Sciatic nerve (tissue), 2 donors: ENCODE results near the gene NKX6-1. TPM values are rescaled to one million over a fixed set of nuclear protein-coding genes. Genes with fewer than 3 reads are reported as not detected.

Source experiments
- ATAC-seq: fragments of 200-7000 bp; cut with Tn5 transposase; one replicate; pipeline ENCODE4 v1.9.1; 2020; ENCODE audit warnings: mild to moderate bottlenecking, moderate library complexity
- DNase-seq: peaks from one replicate; pipeline ENCODE4 v3.0.0-alpha.2; 2020; ENCODE audit warnings: low spot score
- intact Hi-C: fragments of 100-400 bp; cut with DNase I; formaldehyde crosslinking; loops from one replicate; pipeline ENCODE4 v1.14.2; 2022
- total RNA-seq: library from RNA; stranded (reverse); fragmentation: NEBNext Ultra II Directional; extraction: Animal tissue kit (Norgen Biotek cat#: 25700); gene quantifications from one replicate; pipeline ENCODE4 v1.2.1, GENCODE V29; 2021
- donor health status: DM: no; HTN: no; CAD: no.
- donor health status: DM: no; HTN: no; CAD: no.

Gene NKX6-1
- total RNA-seq, 1 donor from 2014 or later = not detected

DNA sequence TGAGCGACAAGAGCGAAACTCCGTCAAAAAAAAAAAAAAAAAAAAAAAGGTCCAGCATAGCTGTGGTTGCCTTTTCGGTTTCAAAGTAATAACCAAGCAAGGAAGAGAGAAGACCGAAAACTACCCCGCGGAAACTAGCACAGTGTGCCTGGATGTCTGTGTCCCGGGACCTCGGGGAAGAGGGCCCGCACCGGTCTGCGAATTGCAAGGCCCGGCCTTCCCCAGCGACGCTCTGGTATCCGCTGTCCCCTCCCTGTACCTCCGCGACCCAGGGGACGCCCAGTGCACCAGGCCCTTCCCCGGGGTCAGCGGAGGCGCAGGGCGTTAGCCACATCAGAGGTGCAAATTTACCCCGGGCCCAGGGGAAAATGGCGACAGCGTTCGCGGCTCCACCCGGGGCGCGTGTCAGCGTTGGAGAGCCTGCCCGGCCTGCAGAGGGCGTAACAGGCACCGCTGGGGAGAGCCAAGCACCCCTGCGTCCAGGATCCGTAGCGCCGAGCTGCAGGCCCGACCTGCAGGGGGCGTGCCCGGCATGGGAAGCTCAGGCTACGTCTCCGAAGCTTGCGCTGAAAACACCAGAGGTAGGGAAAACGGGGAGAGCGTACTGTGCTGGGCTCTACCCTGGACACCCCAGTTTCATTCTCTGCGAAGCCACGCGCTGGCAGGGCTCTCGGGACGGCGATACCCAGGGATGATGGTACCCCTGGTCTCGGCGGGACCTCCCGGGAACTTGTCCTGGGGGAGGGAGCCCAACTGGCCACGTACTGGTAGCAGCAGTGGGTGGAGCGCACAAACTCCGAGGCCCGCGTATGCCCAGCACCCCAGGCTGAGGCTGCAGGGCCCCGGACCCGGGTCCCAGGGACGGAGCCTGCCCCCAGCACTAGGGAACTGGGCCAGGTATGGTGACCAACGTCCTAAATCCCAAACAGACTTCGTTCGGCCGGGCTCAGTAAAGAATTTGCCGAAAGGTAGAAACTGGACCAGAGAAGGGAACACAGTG lies 16.2 kb downstream of the NKX6-1 start:
- no peak for DNase-seq
- ATAC-seq = peak; percentile 44
- intact Hi-C loops = no loop called here

DNA sequence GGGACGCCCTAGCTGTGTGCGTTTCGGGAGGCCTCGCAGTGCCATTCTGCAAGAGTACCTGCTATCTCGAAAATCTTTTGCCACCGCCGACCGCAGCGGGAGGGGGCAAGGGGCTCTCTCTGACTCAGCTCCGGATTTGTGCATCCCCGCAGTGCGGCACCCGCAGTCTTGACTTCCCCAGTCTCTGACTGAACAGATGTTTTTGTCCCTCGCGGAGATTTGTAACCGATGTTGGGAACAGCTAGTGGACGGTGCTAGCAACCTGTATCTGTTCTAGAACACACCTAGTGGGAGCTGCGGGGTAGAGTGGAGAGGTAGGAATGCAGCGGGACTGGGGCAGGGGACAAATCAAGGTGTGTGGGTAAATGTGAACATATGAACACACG lies 17.2 kb downstream of the NKX6-1 start:
- intact Hi-C loops = no loop called here
- ATAC-seq (no peak), DNase-seq (no peak)

DNA sequence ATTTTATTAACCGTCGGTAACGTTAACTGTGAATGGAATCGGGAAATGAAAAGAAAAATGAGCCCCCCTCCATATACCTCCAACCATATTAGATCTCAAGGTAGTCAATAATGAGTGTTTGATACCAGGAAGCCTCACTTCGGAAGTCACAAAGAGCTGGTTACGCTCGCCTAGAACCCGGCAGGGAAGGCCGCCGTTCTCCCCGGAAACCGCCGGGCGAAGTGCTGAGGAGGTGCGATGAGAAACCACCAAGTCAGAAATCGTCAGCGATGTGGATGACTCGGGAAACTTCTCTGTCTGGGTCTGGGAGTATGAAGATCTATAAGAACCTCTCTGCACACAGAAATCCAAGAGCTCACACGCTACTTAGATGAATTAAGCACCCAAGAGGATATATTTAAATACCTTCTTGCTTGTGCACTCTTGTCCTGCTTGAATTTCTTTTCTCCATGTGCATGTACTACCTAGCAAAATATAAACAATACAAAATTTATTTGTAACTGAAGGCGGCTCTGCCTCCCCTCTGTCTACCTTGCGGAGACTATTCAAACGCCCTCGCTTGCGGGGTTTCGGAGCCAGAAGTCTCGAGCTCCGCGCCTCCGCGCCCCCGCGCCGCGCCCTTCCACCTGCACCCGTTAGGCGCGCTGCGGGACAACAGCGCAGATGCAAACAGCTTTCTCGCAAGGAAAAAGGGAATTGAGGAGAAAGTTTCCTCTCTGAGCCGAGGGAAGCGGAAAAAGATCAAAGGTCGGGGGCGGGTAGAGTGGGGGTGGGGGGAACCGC lies 17.8 kb downstream of the NKX6-1 start:
- DNase-seq (no peak), ATAC-seq (no peak)
- intact Hi-C loops = no loop called here

DNA sequence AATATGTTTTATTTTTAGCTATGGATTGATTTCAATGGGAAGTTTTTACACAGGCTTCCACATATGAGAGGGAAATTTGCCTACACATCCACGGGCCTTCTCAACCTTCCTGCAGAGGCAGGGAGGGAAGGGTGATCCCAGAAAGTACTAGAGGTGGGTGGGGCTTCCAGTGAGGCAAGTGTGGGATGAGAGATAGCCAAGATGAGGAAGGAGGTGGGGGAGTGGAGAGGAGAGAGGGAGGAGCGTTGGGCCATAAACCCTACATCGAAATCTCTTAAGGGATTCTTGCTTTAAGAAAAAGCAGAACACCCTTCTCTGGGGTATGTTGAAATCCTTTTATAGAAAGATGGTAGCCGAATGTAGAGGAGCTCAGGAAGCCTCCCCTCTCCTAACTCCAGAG lies 19.0 kb downstream of the NKX6-1 start:
- DNase-seq (no peak), ATAC-seq (no peak)
- intact Hi-C loops = no loop called here

DNA sequence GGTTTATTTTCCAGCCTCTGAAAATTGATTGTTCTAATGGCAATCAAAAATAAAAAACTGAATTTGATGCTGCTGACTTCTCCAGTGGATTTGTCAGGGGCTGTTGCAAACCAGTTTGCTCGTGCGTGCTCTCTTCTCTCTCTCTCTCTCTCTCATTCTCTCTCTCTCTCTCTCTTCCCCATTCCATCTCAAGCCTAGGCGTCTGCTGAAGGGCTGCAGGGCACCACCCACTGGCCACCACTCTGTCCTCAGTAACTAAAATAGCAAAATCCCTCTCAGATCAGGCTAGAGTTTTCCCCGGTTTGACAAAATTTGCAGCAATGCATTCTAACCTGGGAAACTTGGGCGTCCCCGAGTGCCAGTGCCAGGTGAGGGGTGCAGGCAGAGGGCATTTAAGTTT lies 19.4 kb downstream of the NKX6-1 start:
- intact Hi-C loops = no loop called here
- ATAC-seq (no peak), DNase-seq (no peak)

DNA sequence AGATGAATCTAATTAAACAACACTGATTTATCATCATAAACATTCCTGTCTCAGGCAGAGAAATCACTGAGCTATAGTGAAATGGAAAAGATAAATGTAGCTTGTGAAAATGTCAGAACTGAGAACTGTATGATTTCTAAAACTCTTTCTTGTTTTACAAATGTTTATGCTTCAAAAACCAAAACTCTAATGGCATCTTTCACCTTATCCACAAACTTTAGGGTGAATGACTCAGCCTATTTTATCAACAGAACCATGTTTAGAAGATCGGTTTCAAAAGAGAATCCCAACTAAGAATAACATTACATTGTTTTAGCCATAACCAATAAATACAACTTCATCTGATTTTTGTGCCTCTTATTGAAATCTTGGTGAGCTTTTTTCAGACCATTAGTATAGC lies 21.4 kb downstream of the NKX6-1 start:
- DNase-seq = no peak
- ATAC-seq = no peak
- intact Hi-C loops = no loop called here

DNA sequence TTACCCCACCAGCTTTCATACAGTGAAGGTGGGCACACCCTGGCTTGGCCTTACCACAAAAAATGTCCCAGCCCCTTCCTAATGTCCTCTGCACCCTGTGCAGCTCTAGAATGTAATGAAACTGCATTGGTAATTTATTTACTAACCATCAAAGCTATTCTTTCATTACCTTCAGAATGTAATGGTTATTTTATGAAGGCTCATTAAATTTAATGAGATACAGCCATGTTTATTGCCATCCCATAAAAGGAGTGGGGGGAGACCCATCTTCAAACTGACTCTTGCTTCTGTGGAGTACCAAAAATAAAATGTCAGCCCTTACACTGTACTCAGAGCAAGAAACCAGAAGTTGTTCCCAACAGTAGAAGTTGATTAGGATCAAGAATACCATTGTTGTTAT lies 25.0 kb downstream of the NKX6-1 start:
- intact Hi-C loops = no loop called here
- no peak for ATAC-seq
- DNase-seq = no peak

DNA sequence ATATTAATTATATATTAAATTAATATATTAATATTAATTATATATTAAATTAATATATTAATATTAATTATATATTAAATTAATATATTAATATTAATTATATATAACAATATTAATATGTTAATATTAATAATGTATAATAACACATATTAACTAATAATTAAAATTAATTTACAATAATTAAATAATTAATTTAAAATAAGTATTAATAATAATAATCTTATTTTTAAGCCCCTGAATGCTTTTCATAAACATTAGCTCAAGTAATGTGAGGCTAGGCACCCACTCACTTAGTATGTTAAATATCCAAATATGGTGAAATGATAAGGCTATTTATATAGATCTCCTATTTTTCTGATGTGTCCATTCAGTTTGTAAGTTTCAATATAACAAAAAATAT lies 26.9 kb downstream of the NKX6-1 start:
- intact Hi-C loops = no loop called here
- ATAC-seq = no peak

DNA sequence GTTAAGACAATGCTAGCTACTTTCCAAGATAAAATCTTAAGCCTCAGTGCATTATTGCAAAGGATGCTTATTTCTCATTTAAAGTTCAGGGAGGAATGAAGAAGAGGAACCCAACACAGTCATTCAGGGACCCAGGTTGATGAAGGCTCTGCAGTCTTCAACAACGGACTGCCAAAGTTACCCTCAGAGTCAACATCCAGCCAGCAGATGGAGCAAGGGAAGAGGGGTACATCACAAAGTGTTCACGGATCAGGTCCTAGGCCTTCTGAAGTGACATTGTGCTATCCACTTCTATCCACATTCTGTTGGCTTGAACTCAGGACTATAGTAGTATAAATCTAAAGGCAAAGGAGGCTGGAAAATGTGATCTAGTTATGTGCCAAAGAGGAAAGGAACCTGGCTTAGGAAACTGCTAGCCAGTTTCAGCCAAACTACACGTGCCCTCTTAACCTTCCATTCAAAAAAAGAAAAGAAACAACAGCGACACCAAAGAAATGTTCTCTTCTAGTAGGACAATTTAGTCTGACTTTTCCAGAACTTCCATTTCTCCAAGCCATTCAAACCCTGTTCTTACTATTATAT lies 28.8 kb downstream of the NKX6-1 start:
- no peak for DNase-seq
- intact Hi-C loops = no loop called here
- ATAC-seq = no peak

More for the DNA sequence above, 26.9 kb downstream of the NKX6-1 start:
- no peak for DNase-seq

DNA sequence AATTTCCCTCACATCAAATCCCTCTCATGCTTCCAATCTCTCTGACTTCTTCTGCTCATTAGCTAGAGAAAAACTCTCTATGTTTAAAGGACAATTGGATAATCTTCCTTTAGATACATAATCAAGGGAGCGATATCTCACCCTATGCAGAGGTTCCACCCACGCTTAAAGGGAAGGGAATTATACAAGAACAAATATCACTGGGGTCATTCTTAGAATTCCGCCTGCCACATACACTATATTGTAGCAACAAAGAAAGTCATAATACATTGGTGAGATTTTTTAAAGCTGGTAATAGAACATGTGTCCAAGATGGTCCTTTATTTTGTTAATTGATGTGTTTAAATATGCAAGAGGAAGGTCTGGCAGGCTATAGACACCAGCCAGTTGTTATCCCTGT lies 31.5 kb downstream of the NKX6-1 start:
- DNase-seq = no peak
- intact Hi-C loops = no loop called here
- no peak for ATAC-seq

DNA sequence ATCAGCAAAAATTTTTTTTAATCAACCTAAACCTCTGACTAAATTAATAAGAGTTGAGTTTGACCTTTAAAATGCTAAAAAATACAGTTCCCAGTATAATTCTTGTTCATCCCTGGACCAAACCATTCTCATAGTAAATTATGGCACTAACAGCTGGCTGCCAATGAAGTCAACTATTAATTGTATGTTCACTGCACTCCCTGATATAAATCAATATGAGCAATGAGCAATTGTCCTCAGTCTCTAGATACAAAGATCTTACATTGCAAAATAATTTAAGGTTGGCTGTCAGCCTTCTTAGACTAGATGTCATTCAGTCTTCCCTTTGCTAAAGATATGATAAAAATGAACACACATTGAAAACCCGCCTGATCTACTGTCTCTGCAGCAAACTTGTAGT lies 39.3 kb downstream of the NKX6-1 start:
- intact Hi-C loops = no loop called here
- no peak for ATAC-seq

DNA sequence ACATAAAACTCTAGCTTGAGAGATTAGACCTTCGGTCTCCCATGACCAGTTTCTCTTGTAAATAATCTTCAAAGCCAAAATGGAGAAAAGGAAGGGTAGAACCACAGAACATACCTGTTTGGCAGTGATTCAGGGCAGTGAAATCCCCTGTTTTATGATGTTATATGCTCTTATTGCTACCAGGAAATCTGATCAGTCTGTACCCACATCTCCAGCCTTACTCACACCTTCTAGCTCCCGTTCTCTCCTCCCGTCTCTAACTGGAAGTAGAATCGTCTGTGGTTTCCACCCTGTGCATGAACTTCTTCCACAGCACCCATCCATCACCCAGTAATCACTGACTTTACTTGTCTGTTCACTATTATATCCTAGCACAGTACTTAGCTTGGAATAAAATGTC lies 42.9 kb downstream of the NKX6-1 start:
- no peak for DNase-seq
- no peak for ATAC-seq
- intact Hi-C loops = no loop called here

More for the DNA sequence above, 39.3 kb downstream of the NKX6-1 start:
- no peak for DNase-seq

DNA sequence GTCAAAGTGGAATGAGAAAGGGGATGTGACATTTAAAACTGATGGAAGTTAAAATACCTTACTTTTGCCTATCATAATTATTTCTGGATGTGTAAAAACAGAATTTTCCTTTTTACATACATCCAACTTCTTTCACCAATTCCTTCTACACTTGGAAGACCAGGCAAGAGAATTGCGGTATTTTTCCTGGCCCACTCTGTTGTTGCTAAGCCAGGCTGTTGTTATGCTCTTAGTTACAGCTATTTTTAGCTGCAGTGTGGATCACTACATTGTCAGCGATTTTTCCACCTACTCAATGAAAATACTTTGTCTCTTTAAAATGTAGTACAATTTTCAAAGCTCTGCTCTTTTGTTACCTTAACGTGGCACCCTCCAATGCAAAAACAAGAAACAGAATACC lies 43.4 kb downstream of the NKX6-1 start:
- intact Hi-C loops = no loop called here
- ATAC-seq (no peak), DNase-seq (no peak)

DNA sequence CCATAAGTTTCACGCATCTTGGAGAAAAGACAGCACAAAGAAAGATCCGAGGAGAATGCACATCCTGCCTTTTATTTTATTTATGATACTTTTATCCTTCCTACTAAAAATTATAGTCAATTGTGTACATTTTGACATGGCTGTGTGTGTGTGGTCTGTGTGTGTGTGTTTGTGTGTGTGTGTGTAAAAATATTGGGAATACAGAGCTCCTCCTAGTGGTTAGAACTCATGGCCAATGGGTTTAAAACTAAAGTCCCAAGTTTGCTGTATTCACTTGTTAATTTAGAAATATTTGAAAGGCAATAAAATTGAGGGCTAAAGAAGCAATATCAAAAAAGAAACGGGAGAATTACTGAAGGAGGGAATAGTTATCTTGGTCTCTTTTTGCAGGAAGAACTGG lies 47.5 kb downstream of the NKX6-1 start:
- DNase-seq (no peak), ATAC-seq (no peak)
- intact Hi-C loops = no loop called here

DNA sequence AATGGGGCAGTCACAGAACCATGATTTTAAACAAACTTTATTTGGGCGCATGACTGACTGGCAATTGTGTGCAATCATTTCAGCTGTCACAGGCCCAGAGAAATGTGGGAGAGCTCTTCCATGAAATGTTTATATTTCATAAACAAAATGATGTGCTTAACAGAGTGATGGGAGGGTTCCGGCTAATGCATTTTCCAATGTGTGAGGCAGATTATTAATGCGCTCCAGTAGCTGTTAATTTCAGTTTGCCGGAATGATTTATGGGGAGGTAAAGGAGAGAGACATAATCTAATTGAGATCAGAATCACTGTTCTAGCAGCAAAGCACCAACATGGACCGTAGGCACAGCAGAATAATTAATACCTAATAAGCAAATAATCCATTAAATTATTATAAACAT lies 55.6 kb downstream of the NKX6-1 start:
- no peak for ATAC-seq
- DNase-seq = no peak
- intact Hi-C loops = no loop called here

DNA sequence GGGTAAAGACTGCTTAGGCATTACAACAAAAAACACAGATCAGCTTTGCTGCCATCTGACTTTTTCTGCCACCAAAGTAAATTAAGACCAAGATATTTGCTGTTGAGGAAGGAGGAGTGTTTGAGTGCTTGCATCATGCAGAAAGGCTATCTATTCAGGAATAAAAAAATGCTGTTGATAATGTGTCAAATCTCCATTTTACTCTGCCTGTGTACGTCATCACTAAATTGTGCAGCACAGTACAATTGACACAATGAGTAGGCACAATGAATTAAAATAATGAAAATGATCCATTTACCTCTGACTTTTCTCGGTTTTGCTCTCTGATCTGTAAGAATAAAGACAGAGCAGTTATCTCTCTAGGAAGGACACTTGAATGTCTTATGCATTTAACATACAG lies 56.3 kb downstream of the NKX6-1 start:
- intact Hi-C loops = no loop called here
- no peak for ATAC-seq
- no peak for DNase-seq
